ENCODE results near the gene NKAIN2. TPM values are rescaled to one million over a fixed set of nuclear protein-coding genes. Genes with fewer than 3 reads are reported as not detected.

The NKAIN2 gene
- total and polyA plus RNA-seq, 7 donors, result under 0.01 to 4.4 (median 0.75) TPM; not detected in 1

- 84 to 90% methylated on average over 1 of the region's 1 CpG for WGBS, 2 donors
- no peak for TF ChIP-seq POLR2AphosphoS5 (IDR thresholded peaks at IDR 0.05)
- TF ChIP-seq POLR2A (IDR thresholded peaks at IDR 0.05), result no peak
- TF ChIP-seq CTCF (IDR thresholded peaks at IDR 0.05), result no peak
- no peak for TF ChIP-seq EP300 (IDR thresholded peaks at IDR 0.05)
- Histone ChIP-seq H3K36me3 (no peaks in the 10 kb centered on the region), H3K4me1 (no peaks in the 10 kb centered on the region), H3K27me3 (no peaks in the 10 kb centered on the region), H3K27ac (no peak overlapping the region), H3K4me3 (no peak overlapping the region), H3K9me3 (no peaks in the 10 kb centered on the region)
- no peak for DNase-seq
- intact Hi-C loops (cut with DNase I), result no loop called here
Measured at GRCh38 chr6:124753001-124753400, 949.3 kb downstream of the NKAIN2 start.

- Histone ChIP-seq H3K36me3 (no peaks in the 10 kb centered on the region), H3K27me3 (no peaks in the 10 kb centered on the region), H3K4me1 (no peaks in the 10 kb centered on the region), H3K4me3 (no peak overlapping the region), H3K9me3 (no peaks in the 10 kb centered on the region), H3K27ac (no peak overlapping the region)
- no peak for TF ChIP-seq POLR2AphosphoS5 (IDR thresholded peaks at IDR 0.05)
- no peak for TF ChIP-seq EP300 (IDR thresholded peaks at IDR 0.05)
- TF ChIP-seq CTCF (IDR thresholded peaks at IDR 0.05), result no peak
- no peak for TF ChIP-seq POLR2A (IDR thresholded peaks at IDR 0.05)
- WGBS, 2 donors, result 82 to 84% methylated on average over 4 of the region's 4 CpGs
- intact Hi-C loops (cut with DNase I), result no loop called here
- DNase-seq, result no peak
Measured at GRCh38 chr6:124753562-124754105, 950.0 kb downstream of the NKAIN2 start.

- no peak overlapping the region for H3K4me3 ChIP-seq
- no peaks in the 10 kb centered on the region for H3K4me1 ChIP-seq
- no peaks in the 10 kb centered on the region for H3K27me3 ChIP-seq
- TF ChIP-seq EP300 (IDR thresholded peaks at IDR 0.05) (no peak), CTCF (IDR thresholded peaks at IDR 0.05) (no peak), POLR2A (IDR thresholded peaks at IDR 0.05) (no peak), POLR2AphosphoS5 (IDR thresholded peaks at IDR 0.05) (no peak)
- no peaks in the 10 kb centered on the region for H3K36me3 ChIP-seq
- 88 to 89% methylated on average over 2 of the region's 2 CpGs for WGBS, 2 donors
- H3K27ac ChIP-seq, result no peak overlapping the region
- intact Hi-C loops (cut with DNase I), result no loop called here
- no peak for DNase-seq
- H3K9me3 ChIP-seq, result no peaks in the 10 kb centered on the region
Measured at GRCh38 chr6:124755321-124755720, 951.7 kb downstream of the NKAIN2 start.

- H3K36me3 ChIP-seq, result no peaks in the 10 kb centered on the region
- H3K4me3 ChIP-seq, result no peak overlapping the region
- H3K4me1 ChIP-seq, result no peaks in the 10 kb centered on the region
- TF ChIP-seq CTCF (IDR thresholded peaks at IDR 0.05), result no peak
- no peak for TF ChIP-seq EP300 (IDR thresholded peaks at IDR 0.05)
- TF ChIP-seq POLR2A (IDR thresholded peaks at IDR 0.05), result no peak
- H3K27me3 ChIP-seq, result no peaks in the 10 kb centered on the region
- intact Hi-C loops (cut with DNase I), result no loop called here
- no peaks in the 10 kb centered on the region for H3K9me3 ChIP-seq
- no peak overlapping the region for H3K27ac ChIP-seq
- DNase-seq, result no peak
Measured at GRCh38 chr6:124757560-124757959, 953.9 kb downstream of the NKAIN2 start.

- no peak for DNase-seq
- Histone ChIP-seq H3K36me3 (no peaks in the 10 kb centered on the region), H3K4me3 (no peak overlapping the region), H3K9me3 (no peaks in the 10 kb centered on the region), H3K4me1 (no peaks in the 10 kb centered on the region), H3K27ac (no peak overlapping the region), H3K27me3 (no peaks in the 10 kb centered on the region)
- TF ChIP-seq CTCF (IDR thresholded peaks at IDR 0.05), result no peak
- no peak for TF ChIP-seq POLR2AphosphoS5 (IDR thresholded peaks at IDR 0.05)
- TF ChIP-seq POLR2A (IDR thresholded peaks at IDR 0.05), result no peak
- no peak for TF ChIP-seq EP300 (IDR thresholded peaks at IDR 0.05)
- WGBS, 2 donors, result 91 to 97% methylated on average over 1 of the region's 1 CpG
- intact Hi-C loops (cut with DNase I), result no loop called here
Measured at GRCh38 chr6:124758663-124759062, 955.0 kb downstream of the NKAIN2 start.

Data from sigmoid colon (tissue), 7 donors.